ENCODE data around the gene ZNF844.
A peak's percentile ranks its signal among the peaks of the same experiment; 100 is the strongest.
"Not testable (repeated sequence)": the region's sequence is repeated elsewhere in the genome, so short reads cannot be mapped to it uniquely, and the experiment has no call there.

The ZNF844 gene

GRCh38 chr19:12064590-12065538 lies at the start of gene ZNF844:
TSS of gene ZNF844 (plus strand) at chr19:12064731. CDS start at chr19:12064874, 143 bp downstream.
- DNase-seq (ENCODE audit: low read depth), result no peak

- no peak for DNase-seq (ENCODE audit: low read depth)
Observed at GRCh38 chr19:12015015-12015752, 49.3 kb upstream of the ZNF844 start.

- DNase-seq (ENCODE audit: low read depth), result no peak
Observed at GRCh38 chr19:12015753-12016116, 48.8 kb upstream of the ZNF844 start.

- no peak for DNase-seq (ENCODE audit: low read depth)
Observed at GRCh38 chr19:12034198-12034597, 30.3 kb upstream of the ZNF844 start.

- DNase-seq (ENCODE audit: low read depth), result no peak
Observed at GRCh38 chr19:12034620-12035019, 29.9 kb upstream of the ZNF844 start.

- DNase-seq (ENCODE audit: low read depth), result peak; percentile 17
Observed at GRCh38 chr19:12035220-12036172, 29.0 kb upstream of the ZNF844 start, which contains the start of gene ZNF433. TSS of gene ZNF433 (minus strand) at chr19:12035679. CDS start at chr19:12035539, 140 bp downstream.

GRCh38 chr19:12042893-12043292 lies 21.6 kb upstream of the ZNF844 start:
- no peak for DNase-seq (ENCODE audit: low read depth)

- DNase-seq (ENCODE audit: low read depth), result no peak
Observed at GRCh38 chr19:12043752-12044422, 20.6 kb upstream of the ZNF844 start.

- DNase-seq (ENCODE audit: low read depth), result no peak
Observed at GRCh38 chr19:12047868-12048267, 16.7 kb upstream of the ZNF844 start.

GRCh38 chr19:12052091-12052496 lies 12.4 kb upstream of the ZNF844 start:
- DNase-seq (ENCODE audit: low read depth), result no peak

GRCh38 chr19:12052497-12053169 lies 11.9 kb upstream of the ZNF844 start, which contains the start of gene ZNF878:
TSS of gene ZNF878 (minus strand) at chr19:12052961. CDS start at chr19:12052801, 160 bp downstream.
- no peak for DNase-seq (ENCODE audit: low read depth)

GRCh38 chr19:12055784-12056183 lies 8.7 kb upstream of the ZNF844 start:
- no peak for DNase-seq (ENCODE audit: low read depth)

GRCh38 chr19:12075538-12076139 lies 11.1 kb downstream of the ZNF844 start:
- DNase-seq (ENCODE audit: low read depth), result no peak

GRCh38 chr19:12076331-12076730 lies 11.8 kb downstream of the ZNF844 start:
- not testable (repeated sequence) for DNase-seq (ENCODE audit: low read depth)

GRCh38 chr19:12077375-12077774 lies 12.8 kb downstream of the ZNF844 start:
- DNase-seq (ENCODE audit: low read depth), result no peak

- DNase-seq (ENCODE audit: low read depth), result not testable (repeated sequence)
Observed at GRCh38 chr19:12083336-12083735, 18.8 kb downstream of the ZNF844 start.

- no peak for DNase-seq (ENCODE audit: low read depth)
Observed at GRCh38 chr19:12085074-12085818, 20.7 kb downstream of the ZNF844 start.

- DNase-seq (ENCODE audit: low read depth), result peak; percentile 8
Observed at GRCh38 chr19:12090807-12091206, 26.3 kb downstream of the ZNF844 start.

Data from T-helper 22 cell (primary cell).